ENCODE data around the gene RXRG.

The RXRG gene

DNA sequence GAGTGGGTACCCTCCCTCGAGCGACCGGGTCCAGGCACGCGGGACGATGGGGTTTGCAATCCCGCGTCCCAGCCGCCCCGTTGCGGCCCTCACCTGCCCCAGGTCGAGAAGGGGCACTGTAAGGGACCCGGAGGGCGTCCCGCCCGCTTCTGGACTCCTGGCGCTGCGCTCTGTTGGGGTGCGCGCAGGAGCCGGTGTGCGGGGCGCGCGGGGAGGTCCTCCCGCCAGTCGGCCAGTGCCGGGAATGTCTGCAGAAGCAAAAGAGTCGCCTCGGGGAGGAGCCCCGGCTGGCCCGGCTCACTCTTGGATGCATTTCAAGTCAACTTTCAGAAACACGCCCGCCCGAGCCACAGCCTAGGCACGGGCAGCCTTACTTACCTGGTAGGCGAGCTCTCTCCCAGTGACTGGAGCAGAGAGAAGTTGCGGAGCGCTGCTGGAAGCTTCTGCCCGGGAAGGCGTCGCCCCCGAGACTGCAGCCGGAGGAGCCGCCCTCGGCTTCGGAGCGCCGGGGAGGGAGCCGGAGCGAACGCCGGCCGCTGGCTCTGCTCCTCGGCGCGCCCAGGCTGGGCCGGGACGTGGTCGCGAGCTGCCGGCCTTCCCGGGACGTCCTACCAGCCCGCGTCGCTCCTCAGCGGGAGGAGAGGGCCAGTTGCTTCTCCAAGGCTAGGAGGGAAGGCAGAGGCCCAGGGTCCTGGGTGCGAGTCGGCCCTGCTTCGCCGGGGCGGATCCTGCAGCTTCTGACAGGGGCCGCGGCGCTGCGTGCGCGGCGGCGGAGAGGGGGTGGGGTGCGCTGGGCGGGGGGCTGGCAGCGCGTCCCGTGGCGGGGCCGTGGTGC is 88.7 kb downstream of the RXRG start, which contains the start of gene LMX1A:
Gene LMX1A (minus strand): TSS at position 739 of the 835 bp plus-strand sequence. CDS start 1,156 bp downstream, outside the sequence.
- TF ChIP-seq, protein P1, sequence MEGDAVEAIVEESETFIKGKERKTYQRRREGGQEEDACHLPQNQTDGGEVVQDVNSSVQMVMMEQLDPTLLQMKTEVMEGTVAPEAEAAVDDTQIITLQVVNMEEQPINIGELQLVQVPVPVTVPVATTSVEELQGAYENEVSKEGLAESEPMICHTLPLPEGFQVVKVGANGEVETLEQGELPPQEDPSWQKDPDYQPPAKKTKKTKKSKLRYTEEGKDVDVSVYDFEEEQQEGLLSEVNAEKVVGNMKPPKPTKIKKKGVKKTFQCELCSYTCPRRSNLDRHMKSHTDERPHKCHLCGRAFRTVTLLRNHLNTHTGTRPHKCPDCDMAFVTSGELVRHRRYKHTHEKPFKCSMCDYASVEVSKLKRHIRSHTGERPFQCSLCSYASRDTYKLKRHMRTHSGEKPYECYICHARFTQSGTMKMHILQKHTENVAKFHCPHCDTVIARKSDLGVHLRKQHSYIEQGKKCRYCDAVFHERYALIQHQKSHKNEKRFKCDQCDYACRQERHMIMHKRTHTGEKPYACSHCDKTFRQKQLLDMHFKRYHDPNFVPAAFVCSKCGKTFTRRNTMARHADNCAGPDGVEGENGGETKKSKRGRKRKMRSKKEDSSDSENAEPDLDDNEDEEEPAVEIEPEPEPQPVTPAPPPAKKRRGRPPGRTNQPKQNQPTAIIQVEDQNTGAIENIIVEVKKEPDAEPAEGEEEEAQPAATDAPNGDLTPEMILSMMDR (IDR thresholded peaks at IDR 0.05; ENCODE audit: low read depth, low read length) = no peak
- no peak within 1 kb of the TSS for H3K4me3 ChIP-seq (ENCODE audit: low read depth, low read length)

DNA sequence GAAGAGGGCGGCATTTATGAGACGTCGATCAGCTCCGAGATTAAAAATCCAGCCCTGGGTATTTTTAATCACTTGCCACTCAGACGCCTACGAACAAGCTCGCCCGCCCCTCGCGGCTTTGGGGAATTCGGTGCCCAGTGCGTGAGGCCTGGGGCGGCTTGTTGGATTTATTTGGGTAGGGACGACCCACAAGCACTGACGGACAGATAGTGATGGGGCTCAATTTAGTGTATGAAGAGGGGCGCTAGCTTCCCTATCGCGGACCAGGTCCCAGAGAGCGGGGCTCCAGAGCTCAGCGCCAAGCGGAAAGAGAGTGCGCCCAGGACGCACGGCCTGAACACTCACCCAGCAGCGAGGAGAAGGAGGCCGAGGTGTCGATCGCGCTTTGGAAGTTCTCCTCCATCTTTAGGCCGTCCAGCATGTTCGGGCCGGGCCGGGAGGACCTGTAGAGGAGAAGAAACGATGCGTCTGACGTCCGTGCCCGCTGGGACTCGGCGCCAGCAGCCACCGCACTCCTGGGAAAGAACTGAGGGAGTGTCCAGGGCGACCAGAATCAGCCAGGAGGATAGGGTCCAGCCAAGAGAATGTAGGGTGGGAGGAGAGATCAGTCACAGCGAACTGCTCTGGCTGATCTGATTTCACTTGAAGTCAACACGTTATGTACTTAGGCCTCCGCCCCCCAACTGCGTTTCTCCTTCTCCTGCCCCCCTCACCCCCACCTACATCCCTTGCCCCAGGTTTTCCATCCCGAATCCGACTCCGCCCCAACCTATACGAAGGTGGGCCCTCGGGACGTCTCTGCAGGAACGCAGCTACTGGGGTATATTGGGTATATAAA is 89.6 kb downstream of the RXRG start:
- TF ChIP-seq, protein P1 (IDR thresholded peaks at IDR 0.05; ENCODE audit: low read depth, low read length) = no peak
- no peak overlapping the region for H3K4me3 ChIP-seq (ENCODE audit: low read depth, low read length)

DNA sequence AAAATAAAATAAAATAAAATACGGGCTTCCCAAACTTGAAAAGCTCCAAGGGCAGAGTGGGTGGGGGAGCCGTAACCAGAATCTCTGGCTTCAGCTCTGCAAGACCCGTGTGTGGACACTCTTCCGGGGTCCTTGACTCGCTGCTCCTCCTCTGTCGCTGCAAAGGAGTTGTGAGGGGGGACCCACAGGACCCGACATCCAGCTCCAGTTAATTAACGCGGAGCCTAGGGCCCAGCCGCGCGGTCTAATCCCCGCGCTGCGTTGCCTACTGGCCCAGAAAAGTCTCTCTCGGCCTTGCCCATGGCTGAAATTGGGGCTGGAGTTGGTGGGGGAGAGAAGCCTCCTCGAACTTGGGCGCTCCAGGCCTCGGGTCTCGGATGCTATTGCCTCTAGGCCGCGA is 90.2 kb downstream of the RXRG start:
- TF ChIP-seq, protein P1 (IDR thresholded peaks at IDR 0.05; ENCODE audit: low read depth, low read length) = no peak
- no peak overlapping the region for H3K4me3 ChIP-seq (ENCODE audit: low read depth, low read length)

DNA sequence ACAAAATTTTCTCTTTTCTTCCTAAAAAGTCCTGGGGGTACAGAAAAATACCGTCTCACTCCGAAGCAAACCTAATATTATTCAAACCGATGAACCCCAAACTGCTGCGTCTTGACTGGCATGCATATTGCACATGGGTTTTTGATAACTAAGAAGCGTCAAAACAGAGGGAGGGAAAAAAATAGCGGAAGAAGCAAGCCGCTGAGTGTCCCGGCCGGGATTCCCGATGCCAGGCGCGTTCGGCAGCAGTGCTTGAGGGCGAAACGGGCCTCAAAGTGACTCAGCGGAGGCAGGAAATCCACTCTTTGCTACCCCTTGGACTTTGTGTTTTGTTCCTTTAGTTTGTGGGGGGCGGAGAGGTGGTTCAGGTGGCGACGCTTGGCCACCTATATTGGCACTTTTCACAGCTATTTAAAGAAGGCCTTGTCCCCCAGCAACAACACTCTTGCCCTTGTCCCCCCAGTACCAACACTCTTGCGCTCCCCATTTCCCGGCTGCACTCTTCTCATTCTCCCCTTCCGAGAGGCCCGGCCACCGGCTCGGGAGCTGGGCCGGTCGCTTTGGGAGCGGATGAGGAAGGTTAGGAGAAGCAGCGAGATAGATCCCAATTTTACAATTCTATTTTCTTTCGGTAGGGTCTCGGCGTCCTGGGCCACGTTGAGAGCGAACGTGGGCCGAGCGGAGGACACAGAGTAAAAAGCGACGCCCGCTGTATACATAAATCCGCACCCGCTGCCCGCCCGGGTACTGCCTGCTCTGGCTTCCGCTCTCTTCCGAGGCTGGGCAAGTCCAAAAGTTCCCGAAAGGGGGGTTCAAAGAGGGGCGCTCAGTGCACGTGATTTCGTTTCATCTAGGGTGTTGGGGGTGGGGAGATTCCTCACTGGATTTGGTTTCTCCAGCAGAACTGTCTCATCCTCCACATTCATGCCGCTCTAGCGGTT is 90.9 kb downstream of the RXRG start:
- no peak overlapping the region for H3K4me3 ChIP-seq (ENCODE audit: low read depth, low read length)
- TF ChIP-seq, protein P1 (IDR thresholded peaks at IDR 0.05; ENCODE audit: low read depth, low read length) = no peak

DNA sequence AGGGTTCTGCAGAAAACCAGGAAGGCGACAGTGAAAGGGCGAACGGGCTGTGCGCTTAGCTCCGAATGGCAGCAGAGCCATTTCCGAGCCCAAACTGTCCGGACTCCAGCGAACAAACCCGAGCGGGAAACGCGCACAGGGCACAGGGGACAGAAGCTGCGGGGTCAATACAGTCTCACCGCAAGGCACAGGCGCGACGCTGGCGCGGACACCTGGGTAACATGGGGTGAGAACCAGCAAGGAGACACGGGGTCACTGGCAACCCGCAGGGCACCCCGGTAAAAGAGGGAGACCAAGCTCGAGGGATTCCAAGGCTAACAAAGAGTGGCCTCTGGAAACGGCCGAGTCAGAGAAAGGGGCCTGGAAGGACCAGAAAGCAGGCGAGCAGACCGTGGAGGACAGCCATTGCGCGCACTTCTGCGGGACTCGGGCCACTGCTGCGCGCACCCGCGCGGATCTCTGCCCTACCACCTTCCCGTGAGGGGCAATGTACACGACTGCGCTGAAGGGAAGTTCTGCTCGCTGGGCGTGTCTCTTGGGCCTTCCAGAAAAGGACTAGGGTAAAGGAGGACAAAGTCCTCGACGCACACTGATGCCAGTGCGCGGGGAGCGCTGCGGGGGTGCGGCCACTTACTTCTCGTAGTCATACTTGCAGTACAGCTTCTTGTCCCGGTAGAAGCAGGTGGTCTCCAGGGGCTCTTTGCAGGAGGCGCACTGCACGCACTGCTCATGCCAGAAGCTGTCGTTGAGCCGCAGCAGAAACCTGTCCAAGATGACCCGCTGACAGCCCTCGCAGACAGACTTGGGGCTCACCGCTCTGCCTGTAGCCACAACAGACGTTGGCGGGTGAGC is 92.3 kb downstream of the RXRG start:
- TF ChIP-seq, protein P1 (IDR thresholded peaks at IDR 0.05; ENCODE audit: low read depth, low read length) = no peak
- no peak overlapping the region for H3K4me3 ChIP-seq (ENCODE audit: low read depth, low read length)

DNA sequence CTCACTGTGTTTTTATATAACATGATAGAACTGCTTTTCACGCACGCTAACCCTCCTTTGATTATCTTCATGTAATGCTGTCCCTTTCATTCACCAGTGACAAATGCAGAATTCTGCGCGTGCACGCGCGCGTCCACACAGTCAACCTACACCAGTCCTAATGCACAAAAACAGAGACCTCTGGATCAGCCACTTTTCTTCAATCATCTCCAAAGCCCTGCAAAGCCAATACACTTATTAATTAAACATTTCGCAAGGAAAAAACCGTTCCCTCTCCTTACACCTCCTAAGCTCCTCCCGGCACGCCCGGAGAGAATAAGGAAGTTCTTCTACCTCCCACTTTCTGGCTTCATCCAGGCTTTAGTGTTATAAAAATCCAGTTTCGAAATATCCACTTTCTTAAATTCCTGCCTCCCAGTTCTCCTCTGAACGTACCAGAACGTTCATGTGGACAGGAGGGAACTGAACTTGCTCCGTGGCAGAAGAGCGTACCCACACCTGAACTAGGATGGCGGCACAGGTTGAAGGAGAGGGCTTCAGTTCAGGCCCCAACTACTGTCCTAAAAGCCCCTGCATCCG is 93.0 kb downstream of the RXRG start:
- no peak overlapping the region for H3K4me3 ChIP-seq (ENCODE audit: low read depth, low read length)
- TF ChIP-seq, protein P1 (IDR thresholded peaks at IDR 0.05; ENCODE audit: low read depth, low read length) = no peak

Measured in WI38 (cell line).